Muscle layer of colon (tissue), 2 donors: ENCODE results near the gene AKT3.

Source experiments
- H3K27ac ChIP-seq: one replicate; pipeline ENCODE4 v1.7.0; 2013; ENCODE audit warnings: low read depth, mild to moderate bottlenecking, low read length, moderate library complexity
- H3K27me3 ChIP-seq, 2 donors: one replicate each; pipeline ENCODE4 v1.7.0; 2013; ENCODE audit warnings: low read length in 2 of 2, mild to moderate bottlenecking in 2 of 2; ENCODE audit not compliant: insufficient read depth in 2 of 2, control insufficient read depth in 1 of 2
- H3K36me3 ChIP-seq: one replicate; pipeline ENCODE4 v1.7.0; 2013; ENCODE audit warnings: mild to moderate bottlenecking, low read length; ENCODE audit not compliant: insufficient read depth
- H3K4me1 ChIP-seq: one replicate; pipeline ENCODE4 v1.7.0; 2013; ENCODE audit warnings: mild to moderate bottlenecking, low read length; ENCODE audit not compliant: insufficient read depth
- H3K4me3 ChIP-seq, 2 donors: one replicate each; pipeline ENCODE4 v1.7.0; 2013; ENCODE audit warnings: low read length in 2 of 2, low read depth in 1 of 2, mild to moderate bottlenecking in 1 of 2, moderate library complexity in 1 of 2
- H3K9ac ChIP-seq: one replicate; pipeline ENCODE4 v1.7.0; 2013; ENCODE audit warnings: low read length
- H3K9me3 ChIP-seq: one replicate; pipeline ENCODE4 v1.7.0; 2013; ENCODE audit warnings: mild to moderate bottlenecking, low read length
- donor health status: abdominal sarcoma.
- donor health status: Adenocarcinoma of cecum.

Gene AKT3

DNA sequence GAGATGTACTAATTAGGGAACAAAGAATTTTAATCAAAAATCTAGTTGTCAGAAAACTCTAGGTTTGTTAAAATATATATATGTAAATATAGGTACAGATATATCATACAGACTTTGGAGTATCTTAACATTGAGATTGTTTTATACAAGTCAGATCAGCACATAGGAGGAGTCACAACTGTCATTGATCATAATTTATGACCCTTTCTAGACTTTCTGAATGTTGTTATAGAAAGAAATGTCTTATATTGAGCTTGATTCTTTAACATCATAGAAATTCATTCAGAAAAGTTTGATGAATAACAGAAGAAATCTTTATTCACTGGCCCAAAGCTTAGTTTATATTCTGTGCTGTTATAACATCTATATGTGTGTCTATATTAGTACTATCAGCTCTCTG lies 408.4 kb downstream of the AKT3 start:
- H3K27ac ChIP-seq, result no peak overlapping the region
- no peaks in the 10 kb centered on the region for H3K9me3 ChIP-seq
- H3K4me3 ChIP-seq, result no peak overlapping the region
- no peak overlapping the region for H3K9ac ChIP-seq
- peaks cover 6% of the 10 kb centered on the region for H3K36me3 ChIP-seq
- peaks cover 10% of the 10 kb centered on the region for H3K4me1 ChIP-seq
- no peaks in the 10 kb centered on the region for H3K27me3 ChIP-seq

DNA sequence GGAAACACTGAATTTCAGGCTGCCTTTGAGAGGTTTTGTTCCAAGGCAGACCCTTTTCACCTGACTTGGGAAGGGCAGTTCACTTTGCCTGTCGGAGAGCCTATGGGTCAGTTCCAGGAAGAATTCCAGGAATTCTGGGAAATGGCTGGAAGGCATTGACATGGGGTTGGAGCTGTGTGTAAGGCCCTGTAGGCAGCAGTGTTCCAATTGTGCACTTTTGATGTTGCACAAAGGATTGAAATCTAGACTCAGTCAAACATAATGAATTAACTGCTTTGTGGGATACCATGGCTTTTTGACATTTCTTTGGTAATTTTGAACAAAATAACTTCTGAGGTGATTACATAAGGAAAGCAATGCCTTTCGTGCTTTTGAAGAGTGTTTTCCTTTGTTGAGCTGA lies 409.6 kb downstream of the AKT3 start:
- Histone ChIP-seq H3K4me1 (peaks cover 10% of the 10 kb centered on the region), H3K27ac (no peak overlapping the region), H3K36me3 (peaks cover under 1% of the 10 kb centered on the region), H3K9ac (no peak overlapping the region), H3K4me3 (no peak overlapping the region), H3K9me3 (no peaks in the 10 kb centered on the region), H3K27me3 (no peaks in the 10 kb centered on the region)

DNA sequence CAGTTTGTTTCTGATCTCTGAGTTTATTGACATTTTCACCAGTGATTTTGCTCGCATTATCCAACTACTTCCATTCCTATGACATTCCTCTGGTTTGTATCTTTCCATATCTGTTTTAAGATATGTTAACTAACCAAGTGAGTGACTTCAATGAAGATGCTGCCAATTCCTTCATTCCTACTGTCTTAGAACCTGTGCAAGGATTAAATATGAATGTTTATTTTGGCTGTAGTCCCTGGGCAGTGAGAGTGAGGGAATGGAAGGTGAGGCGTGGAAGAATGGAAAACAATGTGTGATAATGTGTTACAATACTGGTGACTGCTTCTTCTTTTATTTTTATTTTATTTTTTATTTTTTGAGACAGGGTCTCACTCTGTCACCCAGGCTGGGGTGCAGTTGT lies 411.2 kb downstream of the AKT3 start:
- Histone ChIP-seq H3K4me1 (peaks cover 10% of the 10 kb centered on the region), H3K9ac (no peak overlapping the region), H3K9me3 (no peaks in the 10 kb centered on the region), H3K36me3 (no peaks in the 10 kb centered on the region), H3K4me3 (no peak overlapping the region), H3K27me3 (no peaks in the 10 kb centered on the region), H3K27ac (no peak overlapping the region)
